ENCODE results near the gene WNK1.
"Not testable (repeated sequence)": the region's sequence is repeated elsewhere in the genome, so short reads cannot be mapped to it uniquely, and the experiment has no call there.

The WNK1 gene

DNA sequence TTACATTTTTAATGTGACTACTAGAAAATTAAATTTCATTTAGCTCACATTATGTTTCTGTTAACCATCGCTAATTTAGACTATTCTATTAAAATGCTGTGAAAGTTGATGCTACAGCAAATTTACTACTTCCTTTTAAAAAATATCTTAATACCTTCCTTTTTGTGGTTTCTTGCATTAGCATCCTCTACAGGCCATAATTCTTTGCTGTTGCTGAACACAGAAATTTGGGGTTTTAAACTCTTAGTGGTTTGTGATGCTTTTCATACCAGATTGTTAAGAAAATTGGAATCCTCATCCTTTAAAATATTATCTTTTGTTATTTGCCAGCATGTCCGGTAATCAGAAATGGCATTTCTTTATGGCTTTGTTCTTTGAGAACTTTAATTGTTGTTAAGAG is 18.1 kb downstream of the WNK1 start:
- no peaks in the 10 kb centered on the region for H3K9me3 ChIP-seq (ENCODE audit: low read length)
- peaks cover 17% of the 10 kb centered on the region for H3K4me1 ChIP-seq (ENCODE audit: insufficient read depth, low read length)
- no peaks in the 10 kb centered on the region for H3K27me3 ChIP-seq (ENCODE audit: control insufficient read depth in 1 of 2, insufficient read depth in 2 of 2, low read length in 2 of 2)
- no peak overlapping the region for H3K27ac ChIP-seq (ENCODE audit: low read depth, low read length)
- no peaks in the 10 kb centered on the region for H3K36me3 ChIP-seq (ENCODE audit: insufficient read depth, low read length)
- H3K9ac ChIP-seq (ENCODE audit: low read length) = no peak overlapping the region
- no peak overlapping the region for H3K4me3 ChIP-seq (ENCODE audit: low read depth in 1 of 2, low read length in 2 of 2)

DNA sequence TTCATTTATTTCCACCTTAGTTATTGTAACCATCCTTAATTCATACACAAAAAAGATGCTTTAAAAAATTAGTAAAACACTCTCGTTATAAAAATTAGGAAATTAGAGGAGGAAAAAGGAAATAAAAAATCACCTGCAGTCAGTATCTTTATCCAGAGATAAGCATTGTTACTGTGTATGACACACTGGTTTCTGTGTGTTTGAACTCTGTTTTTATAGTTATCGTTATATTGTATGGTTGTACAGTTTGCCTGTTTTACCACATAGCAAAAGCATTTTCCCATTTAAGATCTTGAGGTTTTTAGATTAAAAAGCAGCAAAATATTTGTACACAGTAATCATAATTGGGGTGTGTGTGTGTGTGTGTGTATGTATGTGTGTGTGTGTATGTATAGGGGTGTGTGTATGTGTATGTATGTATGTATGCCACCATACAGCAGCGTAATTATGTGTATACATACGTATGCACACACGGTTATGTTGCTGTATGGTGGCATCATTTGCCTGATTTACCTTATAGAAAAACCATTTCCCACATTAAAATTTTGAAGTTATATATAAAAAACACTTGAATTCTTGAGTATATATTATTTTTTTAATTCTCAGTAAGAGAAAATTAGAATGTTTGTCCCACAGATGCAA is 19.8 kb downstream of the WNK1 start:
- no peaks in the 10 kb centered on the region for H3K36me3 ChIP-seq (ENCODE audit: insufficient read depth, low read length)
- no peaks in the 10 kb centered on the region for H3K27me3 ChIP-seq (ENCODE audit: control insufficient read depth in 1 of 2, insufficient read depth in 2 of 2, low read length in 2 of 2)
- H3K4me1 ChIP-seq (ENCODE audit: insufficient read depth, low read length) = peaks cover 22% of the 10 kb centered on the region
- no peak overlapping the region for H3K27ac ChIP-seq (ENCODE audit: low read depth, low read length)
- H3K9ac ChIP-seq (ENCODE audit: low read length) = no peak overlapping the region
- no peaks in the 10 kb centered on the region for H3K9me3 ChIP-seq (ENCODE audit: low read length)
- no peak overlapping the region for H3K4me3 ChIP-seq (ENCODE audit: low read depth in 1 of 2, low read length in 2 of 2)

DNA sequence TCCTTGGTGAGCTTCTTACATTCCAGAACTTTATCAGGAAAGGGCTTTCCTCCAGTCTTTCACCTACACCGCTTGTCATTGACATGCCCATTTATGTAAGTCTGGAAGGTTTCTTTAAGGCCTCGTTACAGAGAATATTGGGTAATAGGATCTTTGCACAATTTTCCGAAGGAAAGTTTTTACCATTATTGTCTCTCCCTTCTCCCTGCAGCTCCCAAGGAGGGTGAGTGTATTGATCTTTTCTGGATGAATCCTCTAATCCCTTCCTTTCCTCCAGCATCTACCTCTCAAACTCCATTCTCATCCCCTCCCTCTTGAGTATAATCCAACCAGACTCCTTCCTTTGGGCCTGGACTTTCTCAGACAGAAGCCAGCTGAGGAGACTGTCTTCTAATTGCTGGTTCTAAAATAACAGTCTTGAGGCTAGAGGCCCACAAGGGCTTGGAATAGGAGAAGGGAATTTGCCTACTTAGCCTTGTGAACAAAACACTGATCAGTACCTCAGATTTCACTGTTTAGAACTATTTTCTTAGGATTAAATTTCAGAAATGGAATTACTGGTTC is 21.8 kb downstream of the WNK1 start:
- Histone ChIP-seq H3K4me1 (ENCODE audit: insufficient read depth, low read length) (peaks cover 30% of the 10 kb centered on the region), H3K4me3 (ENCODE audit: low read depth in 1 of 2, low read length in 2 of 2) (no peak overlapping the region), H3K27ac (ENCODE audit: low read depth, low read length) (peak overlapping the region; percentile 44), H3K27me3 (ENCODE audit: control insufficient read depth in 1 of 2, insufficient read depth in 2 of 2, low read length in 2 of 2) (no peaks in the 10 kb centered on the region), H3K36me3 (ENCODE audit: insufficient read depth, low read length) (no peaks in the 10 kb centered on the region), H3K9me3 (ENCODE audit: low read length) (no peaks in the 10 kb centered on the region), H3K9ac (ENCODE audit: low read length) (no peak overlapping the region)

DNA sequence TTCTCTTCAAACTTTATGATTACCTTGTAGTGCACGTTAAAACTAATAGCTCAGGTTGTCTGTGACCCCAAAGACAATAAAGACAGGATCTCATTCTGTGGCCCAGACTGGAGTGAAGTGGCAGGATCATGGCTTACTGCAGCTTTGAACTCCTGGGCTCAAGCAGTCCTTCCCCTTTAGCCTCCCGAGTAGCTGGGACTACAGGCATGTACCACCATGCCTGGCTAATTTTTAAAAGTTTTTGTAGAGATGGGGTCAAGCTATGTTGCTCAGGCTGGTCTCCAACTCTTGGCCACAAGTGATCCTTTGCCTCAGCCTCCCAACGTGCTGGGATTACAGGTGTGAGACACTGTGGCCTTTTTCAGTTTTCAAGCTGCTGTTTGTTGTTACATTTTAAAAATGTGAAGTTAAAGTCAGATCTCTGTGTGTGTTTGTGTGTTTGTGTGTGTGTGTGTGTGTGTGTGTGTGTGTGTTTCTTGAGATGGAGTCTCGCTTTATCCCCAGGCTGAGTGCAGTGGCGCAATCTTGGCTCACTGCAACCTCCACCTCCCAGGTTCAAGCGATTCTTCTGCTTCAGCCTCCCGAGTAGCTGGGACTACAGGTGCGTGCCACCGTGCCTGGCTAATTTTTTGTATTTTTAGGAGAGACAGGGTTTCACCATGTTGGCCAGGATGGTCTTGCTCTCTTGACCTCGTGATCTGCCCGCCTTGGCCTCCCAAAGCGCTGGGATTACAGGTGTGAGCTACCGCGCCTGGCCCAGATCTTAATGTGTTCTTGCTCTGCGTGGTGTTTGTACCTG is 23.8 kb downstream of the WNK1 start:
- peaks cover 48% of the 10 kb centered on the region for H3K4me1 ChIP-seq (ENCODE audit: insufficient read depth, low read length)
- not testable (repeated sequence) for H3K27ac ChIP-seq (ENCODE audit: low read depth, low read length); H3K27me3 ChIP-seq (ENCODE audit: control insufficient read depth in 1 of 2, insufficient read depth in 2 of 2, low read length in 2 of 2); H3K9ac ChIP-seq (ENCODE audit: low read length); H3K9me3 ChIP-seq (ENCODE audit: low read length); H3K4me3 ChIP-seq (ENCODE audit: low read depth in 1 of 2, low read length in 2 of 2); H3K36me3 ChIP-seq (ENCODE audit: insufficient read depth, low read length)

DNA sequence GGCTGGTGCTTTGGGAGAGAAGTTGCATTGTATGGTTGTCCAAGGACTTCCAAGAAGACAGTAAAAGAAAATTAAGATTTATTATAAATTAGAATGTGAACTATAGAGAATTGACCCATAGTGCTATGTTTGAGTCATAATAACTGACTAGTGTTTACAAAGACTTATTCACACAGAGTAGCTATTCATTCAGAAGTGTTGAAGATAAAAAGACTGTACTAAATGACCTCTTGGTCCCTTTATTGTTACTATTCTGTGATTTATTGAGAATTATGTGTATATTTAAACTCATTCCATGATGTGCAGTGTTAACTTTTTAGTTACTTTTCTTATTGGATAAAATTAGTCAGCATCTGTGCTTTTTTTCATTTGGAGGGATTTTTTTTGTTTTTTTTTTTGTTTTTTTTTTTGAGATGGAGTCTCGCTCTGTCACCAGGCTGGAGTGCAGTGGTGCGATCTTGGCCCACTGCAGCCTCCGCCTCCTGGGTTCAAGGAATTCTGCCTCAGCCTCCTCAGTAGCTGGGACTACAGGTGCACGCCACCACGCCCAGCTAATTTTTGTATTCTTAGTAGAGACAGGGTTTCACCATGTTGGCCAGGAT is 24.5 kb downstream of the WNK1 start:
- peaks cover 50% of the 10 kb centered on the region for H3K4me1 ChIP-seq (ENCODE audit: insufficient read depth, low read length)
- not testable (repeated sequence) for H3K4me3 ChIP-seq (ENCODE audit: low read depth in 1 of 2, low read length in 2 of 2); H3K27ac ChIP-seq (ENCODE audit: low read depth, low read length)

DNA sequence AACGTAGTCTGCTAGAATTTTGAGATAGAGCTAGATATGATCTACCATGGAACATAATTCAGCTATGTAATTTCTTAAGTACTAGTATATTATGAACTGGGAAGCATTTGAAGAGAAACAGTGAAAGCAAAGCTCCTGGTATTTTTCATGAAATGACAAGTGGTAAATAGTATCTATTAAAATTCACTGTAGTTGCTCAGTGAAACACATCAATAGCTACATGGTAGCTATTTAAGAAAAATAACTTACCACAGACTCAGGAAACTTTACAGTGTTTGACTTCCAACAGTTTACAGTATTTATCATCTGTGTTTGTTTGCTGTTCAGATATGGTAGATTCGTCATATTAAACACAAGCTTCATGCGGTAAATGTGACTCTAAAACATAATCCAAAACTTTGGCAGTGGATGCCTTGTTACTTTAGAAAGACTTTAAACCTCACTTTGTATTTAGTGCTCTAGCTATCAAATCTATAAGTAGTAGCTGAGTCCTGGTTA is 25.2 kb downstream of the WNK1 start:
- H3K9me3 ChIP-seq (ENCODE audit: low read length) = no peaks in the 10 kb centered on the region
- H3K36me3 ChIP-seq (ENCODE audit: insufficient read depth, low read length) = no peaks in the 10 kb centered on the region
- no peak overlapping the region for H3K9ac ChIP-seq (ENCODE audit: low read length)
- peaks cover 50% of the 10 kb centered on the region for H3K4me1 ChIP-seq (ENCODE audit: insufficient read depth, low read length)
- no peak overlapping the region for H3K27ac ChIP-seq (ENCODE audit: low read depth, low read length)
- no peak overlapping the region for H3K4me3 ChIP-seq (ENCODE audit: low read depth in 1 of 2, low read length in 2 of 2)
- H3K27me3 ChIP-seq (ENCODE audit: control insufficient read depth in 1 of 2, insufficient read depth in 2 of 2, low read length in 2 of 2) = no peaks in the 10 kb centered on the region

More for the DNA sequence above, 24.5 kb downstream of the WNK1 start:
- not testable (repeated sequence) for H3K27me3 ChIP-seq (ENCODE audit: control insufficient read depth in 1 of 2, insufficient read depth in 2 of 2, low read length in 2 of 2); H3K36me3 ChIP-seq (ENCODE audit: insufficient read depth, low read length); H3K9me3 ChIP-seq (ENCODE audit: low read length); H3K9ac ChIP-seq (ENCODE audit: low read length)

DNA sequence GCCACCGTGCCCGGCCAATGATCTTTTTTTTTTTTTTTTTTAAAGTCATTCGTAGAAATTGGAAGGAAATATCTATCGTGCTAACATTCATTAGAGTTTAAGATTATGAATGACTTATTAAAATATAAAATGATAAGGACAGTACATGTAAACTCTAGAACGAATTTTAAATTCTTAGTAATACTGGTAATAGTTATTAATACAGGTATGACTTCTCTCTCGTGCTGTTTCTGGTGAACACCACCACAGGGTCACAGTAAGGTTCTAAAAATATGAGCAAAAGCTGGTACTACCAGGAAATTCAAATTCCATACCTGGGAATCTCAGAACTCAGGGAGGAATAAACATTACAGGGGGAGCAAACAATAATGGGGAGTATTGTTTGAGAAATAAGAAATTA is 26.2 kb downstream of the WNK1 start:
- Histone ChIP-seq H3K9ac (ENCODE audit: low read length) (no peak overlapping the region), H3K27me3 (ENCODE audit: control insufficient read depth in 1 of 2, insufficient read depth in 2 of 2, low read length in 2 of 2) (no peaks in the 10 kb centered on the region), H3K36me3 (ENCODE audit: insufficient read depth, low read length) (no peaks in the 10 kb centered on the region), H3K9me3 (ENCODE audit: low read length) (no peaks in the 10 kb centered on the region), H3K27ac (ENCODE audit: low read depth, low read length) (no peak overlapping the region), H3K4me1 (ENCODE audit: insufficient read depth, low read length) (peaks cover 50% of the 10 kb centered on the region), H3K4me3 (ENCODE audit: low read depth in 1 of 2, low read length in 2 of 2) (no peak overlapping the region)

DNA sequence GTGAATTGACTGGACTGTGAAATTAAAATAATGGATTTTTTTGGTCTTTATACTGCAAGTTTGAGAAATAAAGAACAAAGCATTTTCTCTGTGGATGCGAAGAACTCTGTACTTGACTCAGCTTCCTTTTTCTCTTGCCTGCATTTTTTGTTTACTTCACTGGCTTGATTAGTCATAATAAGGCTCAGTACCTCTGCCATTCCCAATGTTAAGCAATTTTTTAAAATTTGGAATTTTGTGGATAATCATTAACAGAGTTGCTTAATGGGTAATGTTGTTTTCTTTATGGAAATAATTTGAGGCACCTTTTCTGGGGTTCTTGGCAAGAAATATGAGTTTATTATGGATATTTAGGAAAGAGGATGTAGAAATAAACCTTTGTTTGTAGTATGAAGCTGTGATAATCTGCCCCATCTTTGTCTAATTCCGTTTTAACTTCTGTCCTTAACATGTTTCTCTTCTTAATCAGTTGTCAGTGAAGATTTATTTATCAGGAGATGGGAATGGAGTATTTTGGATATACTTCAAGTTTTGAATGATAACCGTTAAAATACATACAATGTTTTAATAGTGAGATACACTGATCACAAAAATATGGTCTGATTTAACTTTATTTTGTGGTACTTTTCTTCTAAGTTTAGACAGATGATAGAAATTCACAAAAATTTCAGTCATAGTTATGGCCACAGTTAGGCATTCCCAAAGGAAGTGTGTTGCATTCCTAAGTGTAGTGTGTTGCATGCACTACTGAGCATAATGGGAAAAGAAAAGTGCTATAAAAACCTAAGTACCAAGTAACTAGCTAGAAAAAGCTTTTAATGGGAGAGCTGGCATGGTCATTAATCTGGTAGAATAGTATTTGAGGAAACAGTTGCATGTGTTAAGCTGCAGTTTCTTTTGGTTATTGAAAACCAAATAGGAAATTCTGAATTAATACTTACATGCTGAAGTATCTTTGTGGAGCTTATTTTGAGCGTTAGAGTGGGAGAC is 27.7 kb downstream of the WNK1 start:
- Histone ChIP-seq H3K9me3 (ENCODE audit: low read length) (no peaks in the 10 kb centered on the region), H3K4me1 (ENCODE audit: insufficient read depth, low read length) (peaks cover 38% of the 10 kb centered on the region), H3K27me3 (ENCODE audit: control insufficient read depth in 1 of 2, insufficient read depth in 2 of 2, low read length in 2 of 2) (no peaks in the 10 kb centered on the region), H3K9ac (ENCODE audit: low read length) (no peak overlapping the region), H3K4me3 (ENCODE audit: low read depth in 1 of 2, low read length in 2 of 2) (no peak overlapping the region), H3K27ac (ENCODE audit: low read depth, low read length) (peak overlapping the region; percentile 32), H3K36me3 (ENCODE audit: insufficient read depth, low read length) (no peaks in the 10 kb centered on the region)

DNA sequence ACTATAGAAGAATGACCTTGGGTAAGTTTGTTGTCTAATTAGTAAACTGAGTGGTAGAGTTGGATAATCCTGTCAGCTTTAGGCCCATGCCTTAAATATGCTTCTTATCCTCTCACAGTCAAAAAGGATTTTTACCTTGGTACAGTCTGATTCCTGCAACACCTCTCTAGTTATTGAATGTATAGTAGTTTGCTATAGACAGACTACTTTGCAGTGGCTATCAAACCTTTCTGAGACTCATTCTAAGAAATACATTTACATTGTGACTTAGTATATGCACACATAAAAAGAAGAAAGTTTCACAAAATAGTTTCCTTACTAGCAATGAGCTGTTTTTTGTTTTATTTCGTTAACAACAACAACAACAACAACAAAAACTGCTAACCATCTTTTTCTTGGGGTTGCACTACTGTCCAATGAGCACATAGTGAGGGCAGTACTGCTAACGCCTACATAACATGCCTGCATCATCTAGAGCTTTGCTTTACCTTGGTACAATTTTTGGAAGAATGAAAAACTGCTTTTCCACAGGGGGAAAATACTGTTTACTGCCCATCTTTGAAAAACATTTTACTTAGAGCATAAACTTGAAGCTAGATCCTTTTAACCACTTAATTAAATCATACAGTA is 28.5 kb downstream of the WNK1 start:
- Histone ChIP-seq H3K27ac (ENCODE audit: low read depth, low read length) (peak overlapping the region; percentile 32), H3K27me3 (ENCODE audit: control insufficient read depth in 1 of 2, insufficient read depth in 2 of 2, low read length in 2 of 2) (no peaks in the 10 kb centered on the region), H3K9ac (ENCODE audit: low read length) (no peak overlapping the region), H3K36me3 (ENCODE audit: insufficient read depth, low read length) (no peaks in the 10 kb centered on the region), H3K4me1 (ENCODE audit: insufficient read depth, low read length) (peaks cover 29% of the 10 kb centered on the region), H3K4me3 (ENCODE audit: low read depth in 1 of 2, low read length in 2 of 2) (no peak overlapping the region), H3K9me3 (ENCODE audit: low read length) (no peaks in the 10 kb centered on the region)

DNA sequence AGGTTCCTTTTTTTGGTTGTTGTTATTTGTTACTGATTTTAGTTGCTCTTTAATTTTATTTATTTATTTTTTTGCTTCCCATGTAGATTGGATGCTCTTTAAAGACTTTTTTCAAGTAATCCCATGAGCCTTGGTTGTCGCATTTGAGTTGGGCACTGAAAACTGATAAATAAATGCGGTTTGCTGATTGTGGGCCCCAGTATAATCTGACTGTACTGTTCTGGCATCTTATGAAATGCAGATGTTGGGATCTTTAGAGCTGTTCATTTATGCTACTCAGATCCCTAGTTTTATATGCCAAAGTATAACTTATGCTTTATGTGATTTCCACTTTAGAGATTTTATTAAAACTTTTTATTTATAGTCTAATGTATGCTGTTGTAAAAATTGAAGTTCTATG is 33.3 kb downstream of the WNK1 start:
- H3K4me3 ChIP-seq (ENCODE audit: low read depth in 1 of 2, low read length in 2 of 2) = no peak overlapping the region
- H3K4me1 ChIP-seq (ENCODE audit: insufficient read depth, low read length) = peaks cover 25% of the 10 kb centered on the region
- no peak overlapping the region for H3K9ac ChIP-seq (ENCODE audit: low read length)
- H3K27me3 ChIP-seq (ENCODE audit: control insufficient read depth in 1 of 2, insufficient read depth in 2 of 2, low read length in 2 of 2) = no peaks in the 10 kb centered on the region
- no peaks in the 10 kb centered on the region for H3K9me3 ChIP-seq (ENCODE audit: low read length)
- no peaks in the 10 kb centered on the region for H3K36me3 ChIP-seq (ENCODE audit: insufficient read depth, low read length)
- H3K27ac ChIP-seq (ENCODE audit: low read depth, low read length) = no peak overlapping the region
